SK-N-SH (cell line): ENCODE results near the gene EVA1B.

Experiments used
- EZH2phosphoT487 ChIP-seq: fragments of 200-600 bp; sonication (generic); IDR thresholded peaks from 2 replicates; pipeline ENCODE4 v1.6.1; 2017; ENCODE audit warnings: low read depth, mixed run types, mild to moderate bottlenecking, antibody characterized with exemption, moderate library complexity, borderline replicate concordance
- FOXM1 ChIP-seq: IDR thresholded peaks from 2 replicates; pipeline ENCODE4 v1.4.0; 2012; ENCODE audit warnings: low read depth, mild to moderate bottlenecking
- TF ChIP-seq, protein P1 (sequence below): IDR thresholded peaks from 2 replicates; pipeline ENCODE4 v1.4.0; 2012; ENCODE audit warnings: low read depth
- TF ChIP-seq, protein P2 (sequence below): fragments of 200-600 bp; sonication (generic); IDR thresholded peaks from 2 replicates; pipeline ENCODE4 v1.6.1; 2017; ENCODE audit warnings: antibody characterized with exemption, mild to moderate bottlenecking, moderate library complexity

DNA sequence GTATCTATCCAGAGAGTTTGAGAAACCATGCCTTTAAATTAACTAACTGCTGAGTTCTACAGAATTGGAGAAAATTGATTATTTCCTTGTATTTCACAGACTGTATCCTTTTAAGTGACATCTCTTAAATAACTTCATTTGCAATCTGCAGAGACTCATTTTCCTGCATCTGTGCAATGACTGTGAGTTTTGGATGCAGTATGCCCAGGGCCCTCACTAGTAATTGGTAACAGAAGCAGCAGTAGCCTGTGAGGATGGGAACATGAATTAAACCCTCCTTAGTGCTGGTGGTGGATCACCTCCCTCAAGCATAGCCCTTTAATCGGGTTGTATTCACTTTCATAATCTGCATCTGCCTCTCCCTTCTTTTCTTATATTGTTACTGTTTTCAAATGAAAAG, 38.9 kb downstream of the EVA1B start:
- TF ChIP-seq EZH2phosphoT487 (no peak), FOXM1 (no peak)
- TF ChIP-seq, protein P1, sequence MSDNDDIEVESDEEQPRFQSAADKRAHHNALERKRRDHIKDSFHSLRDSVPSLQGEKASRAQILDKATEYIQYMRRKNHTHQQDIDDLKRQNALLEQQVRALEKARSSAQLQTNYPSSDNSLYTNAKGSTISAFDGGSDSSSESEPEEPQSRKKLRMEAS = no peak
- TF ChIP-seq, protein P2, sequence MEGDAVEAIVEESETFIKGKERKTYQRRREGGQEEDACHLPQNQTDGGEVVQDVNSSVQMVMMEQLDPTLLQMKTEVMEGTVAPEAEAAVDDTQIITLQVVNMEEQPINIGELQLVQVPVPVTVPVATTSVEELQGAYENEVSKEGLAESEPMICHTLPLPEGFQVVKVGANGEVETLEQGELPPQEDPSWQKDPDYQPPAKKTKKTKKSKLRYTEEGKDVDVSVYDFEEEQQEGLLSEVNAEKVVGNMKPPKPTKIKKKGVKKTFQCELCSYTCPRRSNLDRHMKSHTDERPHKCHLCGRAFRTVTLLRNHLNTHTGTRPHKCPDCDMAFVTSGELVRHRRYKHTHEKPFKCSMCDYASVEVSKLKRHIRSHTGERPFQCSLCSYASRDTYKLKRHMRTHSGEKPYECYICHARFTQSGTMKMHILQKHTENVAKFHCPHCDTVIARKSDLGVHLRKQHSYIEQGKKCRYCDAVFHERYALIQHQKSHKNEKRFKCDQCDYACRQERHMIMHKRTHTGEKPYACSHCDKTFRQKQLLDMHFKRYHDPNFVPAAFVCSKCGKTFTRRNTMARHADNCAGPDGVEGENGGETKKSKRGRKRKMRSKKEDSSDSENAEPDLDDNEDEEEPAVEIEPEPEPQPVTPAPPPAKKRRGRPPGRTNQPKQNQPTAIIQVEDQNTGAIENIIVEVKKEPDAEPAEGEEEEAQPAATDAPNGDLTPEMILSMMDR = no peak
